ENCODE results near the gene PMM1.
"Not testable (repeated sequence)": the region's sequence is repeated elsewhere in the genome, so short reads cannot be mapped to it uniquely, and the experiment has no call there.

The PMM1 gene

GRCh38 chr22:41576877-41577276 is 12.8 kb downstream of the PMM1 start:
- H3K27me3 ChIP-seq (ENCODE audit: control insufficient read depth, insufficient read depth, low read length) = no peaks in the 10 kb centered on the region
- H3K27ac ChIP-seq (ENCODE audit: low read depth, low read length) = no peak overlapping the region
- H3K9me3 ChIP-seq (ENCODE audit: control insufficient read depth, insufficient read depth, low read length) = no peaks in the 10 kb centered on the region
- H3K4me3 ChIP-seq (ENCODE audit: low read depth, low read length) = no peak overlapping the region
- no peak overlapping the region for H3K9ac ChIP-seq (ENCODE audit: low read depth, low read length)
- H3K36me3 ChIP-seq (ENCODE audit: control insufficient read depth, insufficient read depth, low read length) = no peaks in the 10 kb centered on the region
- no peaks in the 10 kb centered on the region for H3K4me1 ChIP-seq (ENCODE audit: control insufficient read depth, insufficient read depth, low read length)

DNA sequence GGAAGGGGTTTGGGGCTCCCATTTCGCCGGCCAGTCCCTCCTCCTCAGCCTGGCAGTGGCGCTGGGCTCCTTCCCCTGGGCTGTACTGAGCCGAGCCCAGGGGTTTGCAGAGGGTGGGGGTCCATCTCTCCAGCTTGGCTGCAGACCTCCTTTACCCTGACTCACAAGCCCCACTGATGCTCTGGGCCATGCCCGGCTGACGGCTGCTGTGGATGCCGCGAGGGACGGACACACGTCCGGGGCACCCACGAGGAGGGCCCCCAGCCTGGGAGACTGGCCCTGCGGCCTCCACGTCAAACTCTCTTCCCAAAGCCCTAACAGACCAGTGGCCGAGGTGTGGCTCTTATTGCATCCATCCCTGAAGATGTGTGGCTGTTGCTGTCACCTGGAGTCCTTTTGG is 14.1 kb downstream of the PMM1 start:
- Histone ChIP-seq H3K4me3 (ENCODE audit: low read depth, low read length) (no peak overlapping the region), H3K36me3 (ENCODE audit: control insufficient read depth, insufficient read depth, low read length) (no peaks in the 10 kb centered on the region), H3K4me1 (ENCODE audit: control insufficient read depth, insufficient read depth, low read length) (no peaks in the 10 kb centered on the region), H3K27me3 (ENCODE audit: control insufficient read depth, insufficient read depth, low read length) (no peaks in the 10 kb centered on the region), H3K9me3 (ENCODE audit: control insufficient read depth, insufficient read depth, low read length) (no peaks in the 10 kb centered on the region), H3K9ac (ENCODE audit: low read depth, low read length) (no peak overlapping the region), H3K27ac (ENCODE audit: low read depth, low read length) (no peak overlapping the region)

GRCh38 chr22:41574847-41575381 is 14.7 kb downstream of the PMM1 start:
- H3K27ac ChIP-seq (ENCODE audit: low read depth, low read length) = no peak overlapping the region
- H3K4me1 ChIP-seq (ENCODE audit: control insufficient read depth, insufficient read depth, low read length) = no peaks in the 10 kb centered on the region
- no peaks in the 10 kb centered on the region for H3K36me3 ChIP-seq (ENCODE audit: control insufficient read depth, insufficient read depth, low read length)
- H3K9me3 ChIP-seq (ENCODE audit: control insufficient read depth, insufficient read depth, low read length) = no peaks in the 10 kb centered on the region
- no peaks in the 10 kb centered on the region for H3K27me3 ChIP-seq (ENCODE audit: control insufficient read depth, insufficient read depth, low read length)
- H3K9ac ChIP-seq (ENCODE audit: low read depth, low read length) = no peak overlapping the region
- H3K4me3 ChIP-seq (ENCODE audit: low read depth, low read length) = no peak overlapping the region

DNA sequence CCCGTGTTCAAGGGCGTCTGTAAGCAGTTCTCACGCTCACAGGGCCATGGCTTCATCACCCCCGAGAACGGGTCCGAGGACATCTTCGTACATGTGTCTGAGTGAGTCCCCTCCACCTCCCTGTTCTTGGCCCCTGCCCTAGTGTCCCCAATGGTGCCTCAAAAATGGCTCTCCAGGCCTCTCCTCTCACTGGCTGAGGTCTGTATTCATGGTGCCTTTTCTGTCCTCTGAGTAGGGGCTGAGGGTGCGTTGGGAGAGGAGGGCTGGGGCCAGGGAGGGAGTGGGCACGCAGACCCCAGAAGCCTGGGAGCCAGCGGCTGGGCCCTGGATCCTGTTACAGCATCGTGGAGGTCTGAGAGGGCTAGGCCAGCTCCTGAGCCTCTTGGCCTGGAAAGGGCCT is 16.0 kb downstream of the PMM1 start:
- Histone ChIP-seq H3K27me3 (ENCODE audit: control insufficient read depth, insufficient read depth, low read length) (no peaks in the 10 kb centered on the region), H3K36me3 (ENCODE audit: control insufficient read depth, insufficient read depth, low read length) (no peaks in the 10 kb centered on the region), H3K27ac (ENCODE audit: low read depth, low read length) (no peak overlapping the region), H3K4me3 (ENCODE audit: low read depth, low read length) (no peak overlapping the region), H3K9me3 (ENCODE audit: control insufficient read depth, insufficient read depth, low read length) (no peaks in the 10 kb centered on the region), H3K9ac (ENCODE audit: low read depth, low read length) (no peak overlapping the region), H3K4me1 (ENCODE audit: control insufficient read depth, insufficient read depth, low read length) (no peaks in the 10 kb centered on the region)

DNA sequence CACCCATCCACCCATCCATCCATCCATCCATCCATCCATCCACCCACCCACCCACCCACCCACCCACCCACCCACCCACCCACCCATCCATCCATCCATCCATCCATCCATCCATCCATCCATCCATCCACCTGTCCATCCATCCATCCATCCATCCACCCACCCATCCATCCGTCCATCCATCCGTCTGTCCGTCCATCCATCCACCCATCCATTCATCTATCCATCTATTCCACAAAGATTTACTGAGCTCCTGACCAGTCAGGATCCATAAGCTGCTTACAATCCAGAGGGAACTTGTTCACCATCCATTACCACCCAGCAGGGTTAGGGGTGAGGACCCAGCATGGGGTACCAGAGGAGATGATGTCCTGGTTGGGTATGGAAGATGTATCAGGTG is 17.3 kb downstream of the PMM1 start:
- not testable (repeated sequence) for H3K9ac ChIP-seq (ENCODE audit: low read depth, low read length); H3K4me1 ChIP-seq (ENCODE audit: control insufficient read depth, insufficient read depth, low read length); H3K36me3 ChIP-seq (ENCODE audit: control insufficient read depth, insufficient read depth, low read length); H3K27ac ChIP-seq (ENCODE audit: low read depth, low read length); H3K9me3 ChIP-seq (ENCODE audit: control insufficient read depth, insufficient read depth, low read length); H3K27me3 ChIP-seq (ENCODE audit: control insufficient read depth, insufficient read depth, low read length); H3K4me3 ChIP-seq (ENCODE audit: low read depth, low read length)

- Histone ChIP-seq H3K4me1 (ENCODE audit: control insufficient read depth, insufficient read depth, low read length) (no peaks in the 10 kb centered on the region), H3K36me3 (ENCODE audit: control insufficient read depth, insufficient read depth, low read length) (no peaks in the 10 kb centered on the region), H3K27me3 (ENCODE audit: control insufficient read depth, insufficient read depth, low read length) (no peaks in the 10 kb centered on the region), H3K4me3 (ENCODE audit: low read depth, low read length) (no peak overlapping the region), H3K9ac (ENCODE audit: low read depth, low read length) (no peak overlapping the region), H3K27ac (ENCODE audit: low read depth, low read length) (no peak overlapping the region), H3K9me3 (ENCODE audit: control insufficient read depth, insufficient read depth, low read length) (no peaks in the 10 kb centered on the region)
Measured at GRCh38 chr22:41571786-41572185, 17.9 kb downstream of the PMM1 start.

- Histone ChIP-seq H3K9ac (ENCODE audit: low read depth, low read length) (no peak overlapping the region), H3K4me3 (ENCODE audit: low read depth, low read length) (no peak overlapping the region), H3K4me1 (ENCODE audit: control insufficient read depth, insufficient read depth, low read length) (no peaks in the 10 kb centered on the region), H3K9me3 (ENCODE audit: control insufficient read depth, insufficient read depth, low read length) (no peaks in the 10 kb centered on the region), H3K36me3 (ENCODE audit: control insufficient read depth, insufficient read depth, low read length) (no peaks in the 10 kb centered on the region), H3K27me3 (ENCODE audit: control insufficient read depth, insufficient read depth, low read length) (no peaks in the 10 kb centered on the region), H3K27ac (ENCODE audit: low read depth, low read length) (no peak overlapping the region)
Measured at GRCh38 chr22:41570221-41570620, 19.4 kb downstream of the PMM1 start.

DNA sequence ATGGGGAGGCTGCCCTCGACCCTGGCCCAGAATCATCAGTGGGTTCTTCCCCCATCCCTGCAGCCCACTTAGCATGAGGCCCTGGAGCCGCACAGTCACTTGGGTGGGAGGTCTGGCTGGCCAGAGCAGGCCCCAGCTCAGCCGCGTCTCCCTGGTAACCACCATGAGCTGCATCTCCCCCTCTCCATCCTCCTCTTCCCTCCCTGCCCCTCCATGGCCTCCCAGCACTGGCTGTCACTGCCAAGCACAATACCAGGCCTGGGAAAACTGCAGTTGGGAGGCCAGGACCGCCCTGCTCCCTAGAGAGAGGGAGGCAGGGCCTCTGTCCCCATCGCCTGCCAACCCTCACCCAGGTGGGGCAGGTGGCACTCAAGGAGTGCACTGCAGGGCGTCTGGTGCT is 20.8 kb downstream of the PMM1 start:
- H3K4me1 ChIP-seq (ENCODE audit: control insufficient read depth, insufficient read depth, low read length) = no peaks in the 10 kb centered on the region
- H3K9me3 ChIP-seq (ENCODE audit: control insufficient read depth, insufficient read depth, low read length) = no peaks in the 10 kb centered on the region
- H3K36me3 ChIP-seq (ENCODE audit: control insufficient read depth, insufficient read depth, low read length) = no peaks in the 10 kb centered on the region
- no peaks in the 10 kb centered on the region for H3K27me3 ChIP-seq (ENCODE audit: control insufficient read depth, insufficient read depth, low read length)
- no peak overlapping the region for H3K9ac ChIP-seq (ENCODE audit: low read depth, low read length)
- H3K4me3 ChIP-seq (ENCODE audit: low read depth, low read length) = no peak overlapping the region
- H3K27ac ChIP-seq (ENCODE audit: low read depth, low read length) = no peak overlapping the region

DNA sequence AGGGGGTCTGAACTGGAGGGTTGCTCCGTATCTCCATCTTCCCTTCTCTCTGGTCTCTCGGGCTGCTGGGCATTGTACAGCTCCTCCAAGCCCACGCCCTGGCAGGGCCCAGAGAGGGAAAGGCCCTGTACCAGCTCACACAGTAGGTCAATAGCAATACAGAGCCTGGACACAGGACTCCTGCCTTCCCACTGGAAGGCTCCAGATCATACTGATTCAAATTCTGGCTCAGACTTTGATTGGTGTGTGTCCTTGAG is 22.2 kb downstream of the PMM1 start:
- Histone ChIP-seq H3K27me3 (ENCODE audit: control insufficient read depth, insufficient read depth, low read length) (no peaks in the 10 kb centered on the region), H3K27ac (ENCODE audit: low read depth, low read length) (no peak overlapping the region), H3K9ac (ENCODE audit: low read depth, low read length) (no peak overlapping the region), H3K36me3 (ENCODE audit: control insufficient read depth, insufficient read depth, low read length) (no peaks in the 10 kb centered on the region), H3K4me3 (ENCODE audit: low read depth, low read length) (no peak overlapping the region), H3K9me3 (ENCODE audit: control insufficient read depth, insufficient read depth, low read length) (no peaks in the 10 kb centered on the region), H3K4me1 (ENCODE audit: control insufficient read depth, insufficient read depth, low read length) (peaks cover 10% of the 10 kb centered on the region; the same call in 1 of the 2 replicates)

DNA sequence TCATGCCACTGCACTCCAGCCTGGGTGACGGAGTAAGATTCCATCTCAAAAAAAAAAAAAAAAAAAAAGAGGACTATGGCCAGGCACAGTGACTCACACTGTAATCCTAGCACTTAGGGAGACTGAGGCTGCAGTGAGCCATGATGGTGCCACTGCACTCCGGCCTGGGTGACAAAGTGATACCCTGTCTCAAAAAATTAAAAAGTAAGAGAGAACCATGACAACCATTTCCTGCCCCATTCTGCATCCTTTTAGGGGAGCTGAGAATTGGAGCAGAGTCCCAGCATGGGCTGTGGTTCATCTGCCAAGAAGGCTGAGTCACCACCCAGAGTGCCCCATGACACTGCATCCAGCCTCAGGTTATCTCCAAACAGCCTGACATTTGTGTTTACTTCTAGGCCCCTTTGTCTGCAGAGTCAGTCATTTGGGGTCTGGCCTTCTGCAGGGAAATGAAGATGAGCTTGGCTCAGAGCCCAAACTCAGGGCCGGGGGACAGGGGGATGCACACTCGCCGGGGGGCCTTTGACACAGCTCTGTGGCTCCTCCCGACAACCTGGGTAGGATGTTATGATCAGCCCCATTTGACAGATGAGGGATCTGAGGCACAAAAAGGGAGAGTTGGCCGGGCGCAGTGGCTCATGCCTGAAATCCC is 24.1 kb downstream of the PMM1 start:
- H3K27ac ChIP-seq (ENCODE audit: low read depth, low read length) = peak overlapping the region; percentile 73
- no peaks in the 10 kb centered on the region for H3K27me3 ChIP-seq (ENCODE audit: control insufficient read depth, insufficient read depth, low read length)
- H3K36me3 ChIP-seq (ENCODE audit: control insufficient read depth, insufficient read depth, low read length) = no peaks in the 10 kb centered on the region
- H3K4me1 ChIP-seq (ENCODE audit: control insufficient read depth, insufficient read depth, low read length) = peaks cover 29% of the 10 kb centered on the region
- H3K9me3 ChIP-seq (ENCODE audit: control insufficient read depth, insufficient read depth, low read length) = no peaks in the 10 kb centered on the region
- H3K9ac ChIP-seq (ENCODE audit: low read depth, low read length) = no peak overlapping the region
- no peak overlapping the region for H3K4me3 ChIP-seq (ENCODE audit: low read depth, low read length)

- H3K4me1 ChIP-seq (ENCODE audit: control insufficient read depth, insufficient read depth, low read length) = peaks cover 35% of the 10 kb centered on the region
Measured at GRCh38 chr22:41564563-41564962, 25.1 kb downstream of the PMM1 start.

More at GRCh38 chr22:41564563-41564962, 25.1 kb downstream of the PMM1 start:
- Histone ChIP-seq H3K27me3 (ENCODE audit: control insufficient read depth, insufficient read depth, low read length) (no peaks in the 10 kb centered on the region), H3K9ac (ENCODE audit: low read depth, low read length) (no peak overlapping the region), H3K9me3 (ENCODE audit: control insufficient read depth, insufficient read depth, low read length) (no peaks in the 10 kb centered on the region), H3K4me3 (ENCODE audit: low read depth, low read length) (no peak overlapping the region), H3K36me3 (ENCODE audit: control insufficient read depth, insufficient read depth, low read length) (no peaks in the 10 kb centered on the region), H3K27ac (ENCODE audit: low read depth, low read length) (no peak overlapping the region)
